Gastrocnemius medialis (tissue), 4 donors: ENCODE data around the gene MAPKAP1. TPM values are rescaled to one million over a fixed set of nuclear protein-coding genes. Genes with fewer than 3 reads are reported as not detected.

ENCODE experiments used
- ATAC-seq, 2 donors: fragments of 150-250 bp; one replicate each; pipeline ENCODE4 v1.9.1; 2016
- DNase-seq, 2 donors: peaks; one replicate each; pipeline ENCODE4 v3.0.0-alpha.2; 2019
- H3K27ac ChIP-seq, 4 donors: fragments of 200-600 bp; sonication (generic); 1 replicate in 1 of 4; 2 replicates in 3 of 4; pipeline ENCODE4 v1.5.1; 2016 to 2018; ENCODE audit warnings: mild to moderate bottlenecking in 2 of 4, moderate library complexity in 1 of 4
- H3K27me3 ChIP-seq, 3 donors: fragments of 200-600 bp; sonication (generic) in 2 of 3; 1 replicate in 1 of 3; 2 replicates in 2 of 3; pipeline versions ENCODE4 v1.5.1 to v1.6.0; 2016 to 2019; ENCODE audit warnings: mild to moderate bottlenecking in 1 of 3, moderate library complexity in 1 of 3
- H3K36me3 ChIP-seq, 2 donors: fragments of 200-600 bp; sonication (generic) in 1 of 2; one replicate each; pipeline ENCODE4 v1.5.1; 2017 to 2018
- H3K4me1 ChIP-seq, 2 donors: fragments of 200-600 bp; sonication (generic) in 1 of 2; one replicate each; pipeline ENCODE4 v1.5.1; 2016 to 2017; ENCODE audit warnings: mild to moderate bottlenecking in 2 of 2
- H3K4me3 ChIP-seq, 4 donors: fragments of 200-600 bp; sonication (generic) in 3 of 4; 1 replicate in 1 of 4; 2 replicates in 3 of 4; pipeline ENCODE4 v1.5.1; 2016 to 2019; ENCODE audit warnings: mild to moderate bottlenecking in 2 of 4
- H3K9me3 ChIP-seq, 3 donors: fragments of 200-600 bp; sonication (generic) in 2 of 3; 1 replicate in 1 of 3; 2 replicates in 2 of 3; pipeline ENCODE4 v1.5.1; 2016 to 2019
- POLR2A ChIP-seq, 2 donors: fragments of 450-650 bp; IDR thresholded peaks; one replicate each; pipeline ENCODE4 v1.6.1; 2017; ENCODE audit warnings: antibody characterized with exemption in 2 of 2, mild to moderate bottlenecking in 2 of 2, moderate library complexity in 2 of 2
- in situ Hi-C, 4 donors: fragments of 200-750 bp; cut with MboI; loops; one replicate each; pipeline versions ENCODE4 v1.15.0 to v1.8.0; 2017; ENCODE audit warnings: low sequenced_read_pairs in 4 of 4
- intact Hi-C: fragments of 100-400 bp; cut with DNase I; formaldehyde crosslinking; loops from one replicate; pipeline ENCODE4 v1.15.1; 2023; ENCODE audit warnings: low total_unique reads
- total RNA-seq, 4 donors: library from RNA; depleted of rRNA; stranded (reverse); fragments of >200 nt; gene quantifications; one replicate each; pipeline versions ENCODE4 v1.1.0 to v1.2.3, GENCODE V29; 2016
- TF ChIP-seq, protein P1 (sequence below), 5 experiments: fragments of 450-650 bp in 3 of 5; fragments of 200-600 bp in 2 of 5; sonication (generic) in 2 of 5; IDR thresholded peaks in 4 of 5; conservative IDR thresholded peaks in 1 of 5; 1 replicate in 4 of 5; 2 replicates in 1 of 5; pipeline ENCODE4 v1.5.1; 2016 to 2019; ENCODE audit warnings: antibody characterized with exemption in 5 of 5, mild to moderate bottlenecking in 3 of 5, moderate library complexity in 3 of 5

MAPKAP1 gene
- total RNA-seq, 4 donors from 2014 or later: 58.2 to 123 (median 104) TPM

GRCh38 chr9:125431012-125431305 lies 276.0 kb downstream of the MAPKAP1 start:
- ATAC-seq: no peak
- DNase-seq: no peak
- in situ Hi-C loops: no loop called here
- Histone ChIP-seq H3K27me3 (no peaks in the 10 kb centered on the region), H3K4me1 (no peaks in the 10 kb centered on the region), H3K4me3 (no peak overlapping the region), H3K27ac (no peak overlapping the region), H3K36me3 (no peaks in the 10 kb centered on the region), H3K9me3 (no peaks in the 10 kb centered on the region)
- intact Hi-C loops: no loop called here
- TF ChIP-seq, protein P1, sequence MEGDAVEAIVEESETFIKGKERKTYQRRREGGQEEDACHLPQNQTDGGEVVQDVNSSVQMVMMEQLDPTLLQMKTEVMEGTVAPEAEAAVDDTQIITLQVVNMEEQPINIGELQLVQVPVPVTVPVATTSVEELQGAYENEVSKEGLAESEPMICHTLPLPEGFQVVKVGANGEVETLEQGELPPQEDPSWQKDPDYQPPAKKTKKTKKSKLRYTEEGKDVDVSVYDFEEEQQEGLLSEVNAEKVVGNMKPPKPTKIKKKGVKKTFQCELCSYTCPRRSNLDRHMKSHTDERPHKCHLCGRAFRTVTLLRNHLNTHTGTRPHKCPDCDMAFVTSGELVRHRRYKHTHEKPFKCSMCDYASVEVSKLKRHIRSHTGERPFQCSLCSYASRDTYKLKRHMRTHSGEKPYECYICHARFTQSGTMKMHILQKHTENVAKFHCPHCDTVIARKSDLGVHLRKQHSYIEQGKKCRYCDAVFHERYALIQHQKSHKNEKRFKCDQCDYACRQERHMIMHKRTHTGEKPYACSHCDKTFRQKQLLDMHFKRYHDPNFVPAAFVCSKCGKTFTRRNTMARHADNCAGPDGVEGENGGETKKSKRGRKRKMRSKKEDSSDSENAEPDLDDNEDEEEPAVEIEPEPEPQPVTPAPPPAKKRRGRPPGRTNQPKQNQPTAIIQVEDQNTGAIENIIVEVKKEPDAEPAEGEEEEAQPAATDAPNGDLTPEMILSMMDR (IDR thresholded peaks at IDR 0.05 in 4 of 5, conservative IDR thresholded peaks at IDR 0.05 in 1 of 5): no peak
- no peak for TF ChIP-seq POLR2A (IDR thresholded peaks at IDR 0.05)

- Histone ChIP-seq H3K27me3 (no peaks in the 10 kb centered on the region), H3K4me3 (no peak overlapping the region), H3K4me1 (no peaks in the 10 kb centered on the region), H3K9me3 (no peaks in the 10 kb centered on the region), H3K36me3 (no peaks in the 10 kb centered on the region), H3K27ac (no peak overlapping the region)
- ATAC-seq (no peak), DNase-seq (no peak)
- in situ Hi-C loops: no loop called here
- no peak for TF ChIP-seq POLR2A (IDR thresholded peaks at IDR 0.05)
- TF ChIP-seq, protein P1 (IDR thresholded peaks at IDR 0.05 in 4 of 5, conservative IDR thresholded peaks at IDR 0.05 in 1 of 5): no peak
- intact Hi-C loops: no loop called here
These were observed 276.6 kb downstream of the MAPKAP1 start for GRCh38 chr9:125430161-125431011.

GRCh38 chr9:125429476-125430160 lies 277.4 kb downstream of the MAPKAP1 start:
- TF ChIP-seq POLR2A (IDR thresholded peaks at IDR 0.05): no peak
- TF ChIP-seq, protein P1 (IDR thresholded peaks at IDR 0.05 in 4 of 5, conservative IDR thresholded peaks at IDR 0.05 in 1 of 5): no peak
- intact Hi-C loops: no loop called here

GRCh38 chr9:125428902-125429467 lies 278.0 kb downstream of the MAPKAP1 start:
- DNase-seq (no peak), ATAC-seq (no peak)
- in situ Hi-C loops (no loop called here), intact Hi-C loops (no loop called here)
- TF ChIP-seq POLR2A (IDR thresholded peaks at IDR 0.05): no peak
- TF ChIP-seq, protein P1 (IDR thresholded peaks at IDR 0.05 in 4 of 5, conservative IDR thresholded peaks at IDR 0.05 in 1 of 5): no peak
- H3K4me1 ChIP-seq: no peaks in the 10 kb centered on the region
- H3K4me3 ChIP-seq: no peak overlapping the region
- no peaks in the 10 kb centered on the region for H3K36me3 ChIP-seq
- no peak overlapping the region for H3K27ac ChIP-seq
- no peaks in the 10 kb centered on the region for H3K9me3 ChIP-seq
- H3K27me3 ChIP-seq: no peaks in the 10 kb centered on the region

More at GRCh38 chr9:125429476-125430160, 277.4 kb downstream of the MAPKAP1 start:
- in situ Hi-C loops: no loop called here
- no peaks in the 10 kb centered on the region for H3K27me3 ChIP-seq
- H3K9me3 ChIP-seq: no peaks in the 10 kb centered on the region
- no peaks in the 10 kb centered on the region for H3K4me1 ChIP-seq
- DNase-seq (no peak), ATAC-seq (no peak)
- no peaks in the 10 kb centered on the region for H3K36me3 ChIP-seq
- H3K4me3 ChIP-seq: no peak overlapping the region
- H3K27ac ChIP-seq: no peak overlapping the region
